HepG2 (cell line): ENCODE results near the gene PRDM12.

Experiments used
- CREB1 ChIP-seq, 2 experiments: fragments of 450-650 bp in 1 of 2; IDR thresholded peaks; 2 replicates each; pipeline ENCODE4 v1.6.1; 2016 to 2017; ENCODE audit warnings: control low read depth in 1 of 2, mild to moderate bottlenecking in 1 of 2, missing compliant biosample characterization in 1 of 2, missing genetic modification characterization in 1 of 2
- CTCF ChIP-seq: sonication (generic); formaldehyde crosslinking; IDR thresholded peaks from 2 replicates; pipeline ENCODE4 v1.5.0; 2020; ENCODE audit warnings: mild to moderate bottlenecking, missing genetic modification reagents, moderate library complexity
- JUND ChIP-seq: sonication (generic); formaldehyde crosslinking; IDR thresholded peaks from 2 replicates; pipeline ENCODE4 v1.8.0; 2022; ENCODE audit warnings: mild to moderate bottlenecking, missing genetic modification reagents
- KAT8 ChIP-seq: IDR thresholded peaks from 2 replicates; pipeline ENCODE4 v1.6.1; 2016; ENCODE audit warnings: missing genetic modification reagents, missing compliant biosample characterization
- KMT2A ChIP-seq: sonication (generic); formaldehyde crosslinking; IDR thresholded peaks from 2 replicates; pipeline ENCODE4 v1.4.0; 2020; ENCODE audit warnings: missing genetic modification reagents
- MAX ChIP-seq: IDR thresholded peaks from 2 replicates; pipeline ENCODE4 v1.6.1; 2012; ENCODE audit warnings: inconsistent platforms
- POLR2A ChIP-seq, 2 experiments: IDR thresholded peaks; 2 replicates each; pipeline ENCODE4 v1.6.1; 2011; ENCODE audit warnings: low read depth in 2 of 2, low read length in 2 of 2, mild to moderate bottlenecking in 1 of 2, moderate library complexity in 1 of 2; ENCODE audit not compliant: insufficient read depth in 1 of 2
- POLR2AphosphoS2 ChIP-seq: IDR thresholded peaks from 2 replicates; pipeline ENCODE4 v1.6.1; 2011; ENCODE audit warnings: low read depth, low read length, improper control_type of control experiment
- RXRA ChIP-seq: sonication (generic); formaldehyde crosslinking; IDR thresholded peaks from 2 replicates; pipeline ENCODE4 v1.5.1; 2020; ENCODE audit warnings: missing genetic modification reagents
- SMAD9 ChIP-seq: sonication (generic); formaldehyde crosslinking; IDR thresholded peaks from 2 replicates; pipeline ENCODE4 v1.5.1; 2020; ENCODE audit warnings: mild to moderate bottlenecking, missing genetic modification reagents
- TAF15 ChIP-seq: fragments of 200-400 bp; formaldehyde crosslinking; IDR thresholded peaks from one replicate; pipeline ENCODE4 v1.6.1; 2018; ENCODE audit warnings: mild to moderate bottlenecking, low read depth, low read length; ENCODE audit not compliant: poor library complexity, severe bottlenecking
- ZNF253 ChIP-seq: sonication (generic); formaldehyde crosslinking; IDR thresholded peaks from 2 replicates; pipeline ENCODE4 v1.8.0; 2022; ENCODE audit warnings: mild to moderate bottlenecking, missing genetic modification reagents, borderline replicate concordance
- ZNF510 ChIP-seq: sonication (generic); formaldehyde crosslinking; IDR thresholded peaks from 2 replicates; pipeline ENCODE4 v1.4.0; 2020; ENCODE audit warnings: low read depth, mild to moderate bottlenecking, missing genetic modification reagents
- TF ChIP-seq, protein P1 (sequence below): sonication (generic); formaldehyde crosslinking; IDR thresholded peaks from one replicate; pipeline ENCODE4 v1.5.1; 2020; ENCODE audit warnings: mild to moderate bottlenecking, missing genetic modification reagents; ENCODE audit errors: not compliant biosample characterization

DNA sequence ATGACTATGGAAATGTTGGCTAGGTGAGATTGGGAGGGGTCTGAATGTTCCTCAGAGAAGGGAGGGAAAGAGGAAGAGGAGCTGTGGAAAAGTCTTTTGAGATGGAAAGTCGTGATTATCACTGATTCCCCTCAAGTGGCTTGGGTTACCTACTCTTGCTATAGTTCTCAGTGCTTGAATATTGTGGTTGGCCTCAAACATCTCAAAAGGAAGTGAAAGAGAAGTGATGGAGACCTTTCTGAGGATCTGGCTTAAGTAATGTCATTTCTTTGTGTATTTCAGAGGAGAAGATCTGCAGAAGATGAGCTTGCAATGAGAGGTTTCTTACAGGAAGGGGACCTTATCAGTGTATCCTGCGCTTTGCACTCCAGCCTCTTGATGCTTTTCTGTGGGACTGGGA is 34.7 kb downstream of the PRDM12 start:
- TF ChIP-seq POLR2A (IDR thresholded peaks at IDR 0.05; ENCODE audit: insufficient read depth in 1 of 2, low read depth in 2 of 2, low read length in 2 of 2): no peak
- TF ChIP-seq, protein P1, sequence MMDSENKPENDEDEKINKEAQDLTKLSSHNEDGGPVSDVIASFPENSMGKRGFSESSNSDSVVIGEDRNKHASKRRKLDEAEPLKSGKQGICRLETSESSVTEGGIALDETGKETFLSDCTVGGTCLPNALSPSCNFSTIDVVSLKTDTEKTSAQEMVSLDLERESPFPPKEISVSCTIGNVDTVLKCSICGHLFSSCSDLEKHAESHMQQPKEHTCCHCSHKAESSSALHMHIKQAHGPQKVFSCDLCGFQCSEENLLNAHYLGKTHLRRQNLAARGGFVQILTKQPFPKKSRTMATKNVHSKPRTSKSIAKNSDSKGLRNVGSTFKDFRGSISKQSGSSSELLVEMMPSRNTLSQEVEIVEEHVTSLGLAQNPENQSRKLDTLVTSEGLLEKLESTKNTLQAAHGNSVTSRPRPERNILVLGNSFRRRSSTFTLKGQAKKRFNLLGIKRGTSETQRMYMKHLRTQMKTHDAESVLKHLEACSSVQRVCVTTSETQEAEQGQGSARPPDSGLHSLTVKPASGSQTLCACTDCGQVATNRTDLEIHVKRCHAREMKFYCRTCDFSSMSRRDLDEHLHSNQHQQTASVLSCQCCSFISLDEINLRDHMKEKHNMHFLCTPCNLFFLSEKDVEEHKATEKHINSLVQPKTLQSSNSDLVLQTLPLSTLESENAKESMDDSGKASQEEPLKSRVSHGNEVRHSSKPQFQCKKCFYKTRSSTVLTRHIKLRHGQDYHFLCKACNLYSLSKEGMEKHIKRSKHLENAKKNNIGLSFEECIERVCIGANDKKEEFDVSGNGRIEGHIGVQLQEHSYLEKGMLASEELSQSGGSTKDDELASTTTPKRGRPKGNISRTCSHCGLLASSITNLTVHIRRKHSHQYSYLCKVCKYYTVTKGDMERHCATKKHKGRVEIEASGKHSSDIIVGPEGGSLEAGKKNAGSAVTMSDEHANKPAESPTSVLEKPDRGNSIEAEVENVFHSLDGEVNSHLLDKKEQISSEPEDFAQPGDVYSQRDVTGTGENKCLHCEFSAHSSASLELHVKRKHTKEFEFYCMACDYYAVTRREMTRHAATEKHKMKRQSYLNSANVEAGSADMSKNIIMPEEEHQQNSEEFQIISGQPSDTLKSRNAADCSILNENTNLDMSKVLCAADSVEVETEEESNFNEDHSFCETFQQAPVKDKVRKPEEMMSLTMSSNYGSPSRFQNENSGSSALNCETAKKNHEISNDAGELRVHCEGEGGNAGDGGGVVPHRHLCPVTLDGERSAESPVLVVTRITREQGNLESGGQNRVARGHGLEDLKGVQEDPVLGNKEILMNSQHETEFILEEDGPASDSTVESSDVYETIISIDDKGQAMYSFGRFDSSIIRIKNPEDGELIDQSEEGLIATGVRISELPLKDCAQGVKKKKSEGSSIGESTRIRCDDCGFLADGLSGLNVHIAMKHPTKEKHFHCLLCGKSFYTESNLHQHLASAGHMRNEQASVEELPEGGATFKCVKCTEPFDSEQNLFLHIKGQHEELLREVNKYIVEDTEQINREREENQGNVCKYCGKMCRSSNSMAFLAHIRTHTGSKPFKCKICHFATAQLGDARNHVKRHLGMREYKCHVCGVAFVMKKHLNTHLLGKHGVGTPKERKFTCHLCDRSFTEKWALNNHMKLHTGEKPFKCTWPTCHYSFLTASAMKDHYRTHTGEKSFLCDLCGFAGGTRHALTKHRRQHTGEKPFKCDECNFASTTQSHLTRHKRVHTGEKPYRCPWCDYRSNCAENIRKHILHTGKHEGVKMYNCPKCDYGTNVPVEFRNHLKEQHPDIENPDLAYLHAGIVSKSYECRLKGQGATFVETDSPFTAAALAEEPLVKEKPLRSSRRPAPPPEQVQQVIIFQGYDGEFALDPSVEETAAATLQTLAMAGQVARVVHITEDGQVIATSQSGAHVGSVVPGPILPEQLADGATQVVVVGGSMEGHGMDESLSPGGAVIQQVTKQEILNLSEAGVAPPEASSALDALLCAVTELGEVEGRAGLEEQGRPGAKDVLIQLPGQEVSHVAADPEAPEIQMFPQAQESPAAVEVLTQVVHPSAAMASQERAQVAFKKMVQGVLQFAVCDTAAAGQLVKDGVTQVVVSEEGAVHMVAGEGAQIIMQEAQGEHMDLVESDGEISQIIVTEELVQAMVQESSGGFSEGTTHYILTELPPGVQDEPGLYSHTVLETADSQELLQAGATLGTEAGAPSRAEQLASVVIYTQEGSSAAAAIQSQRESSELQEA (CRISPR knock-in tag): no peak
- TF ChIP-seq RXRA: no peak
- TF ChIP-seq CTCF: no peak
- TF ChIP-seq KAT8 (CRISPR knock-in tag): no peak
- no peak for TF ChIP-seq CREB1 (IDR thresholded peaks at IDR 0.05)
- no peak for TF ChIP-seq CREB1 (CRISPR knock-in tag; IDR thresholded peaks at IDR 0.05)
- TF ChIP-seq KMT2A (CRISPR knock-in tag): no peak
- no peak for TF ChIP-seq ZNF510 (CRISPR knock-in tag)
- no peak for TF ChIP-seq MAX
- TF ChIP-seq SMAD9 (CRISPR knock-in tag): no peak
- TF ChIP-seq TAF15: no peak
- no peak for TF ChIP-seq ZNF253 (CRISPR knock-in tag)
- no peak for TF ChIP-seq POLR2AphosphoS2
- TF ChIP-seq JUND: no peak
